B cell (primary cell): Measurements from ENCODE around the gene PALM3.

Source experiments
- CTCF ChIP-seq: fragments of 200-600 bp; IDR thresholded peaks from one replicate; pipeline ENCODE4 v1.8.0; 2022; ENCODE audit warnings: antibody characterized with exemption, mild to moderate bottlenecking
- EZH2 ChIP-seq: IDR thresholded peaks from 2 replicates; pipeline ENCODE4 v1.6.1; 2012; ENCODE audit warnings: borderline replicate concordance, low read depth, mild to moderate bottlenecking, moderate library complexity, low read length; ENCODE audit not compliant: insufficient read depth, poor library complexity, severe bottlenecking

GRCh38 chr19:14073925-14074838, 12.3 kb upstream of the PALM3 start:
- TF ChIP-seq CTCF (no peak), EZH2 (no peak)
